ENCODE data around the gene ADISSP.

Gene ADISSP

GRCh38 chr20:3740615-3741301, 26.8 kb downstream of the ADISSP start:
- Histone ChIP-seq H3K4me3 (ENCODE audit: low read length) (no peak overlapping the region), H3K4me1 (ENCODE audit: insufficient read depth, low read length) (no peaks in the 10 kb centered on the region), H2AFZ (ENCODE audit: low read depth, low read length) (no peak overlapping the region), H3K36me3 (ENCODE audit: insufficient read depth, low read length) (no peaks in the 10 kb centered on the region), H3K27me3 (ENCODE audit: insufficient read depth, low read length) (peaks cover 11% of the 10 kb centered on the region), H3K9me3 (ENCODE audit: low read length) (no peaks in the 10 kb centered on the region)

- no peaks in the 10 kb centered on the region for H3K9me3 ChIP-seq (ENCODE audit: low read length)
- no peak overlapping the region for H2AFZ ChIP-seq (ENCODE audit: low read depth, low read length)
- no peak overlapping the region for H3K4me3 ChIP-seq (ENCODE audit: low read length)
- H3K4me1 ChIP-seq (ENCODE audit: insufficient read depth, low read length) = no peaks in the 10 kb centered on the region
- H3K36me3 ChIP-seq (ENCODE audit: insufficient read depth, low read length) = no peaks in the 10 kb centered on the region
- H3K27me3 ChIP-seq (ENCODE audit: insufficient read depth, low read length) = peaks cover 6% of the 10 kb centered on the region
These were observed 27.6 kb downstream of the ADISSP start for GRCh38 chr20:3739926-3740451.

GRCh38 chr20:3739054-3739925, 28.3 kb downstream of the ADISSP start:
- no peaks in the 10 kb centered on the region for H3K36me3 ChIP-seq (ENCODE audit: insufficient read depth, low read length)
- no peak overlapping the region for H3K4me3 ChIP-seq (ENCODE audit: low read length)
- H2AFZ ChIP-seq (ENCODE audit: low read depth, low read length) = no peak overlapping the region
- peaks cover 3% of the 10 kb centered on the region for H3K27me3 ChIP-seq (ENCODE audit: insufficient read depth, low read length)
- no peaks in the 10 kb centered on the region for H3K4me1 ChIP-seq (ENCODE audit: insufficient read depth, low read length)
- H3K9me3 ChIP-seq (ENCODE audit: low read length) = no peaks in the 10 kb centered on the region

- H3K27me3 ChIP-seq (ENCODE audit: insufficient read depth, low read length) = peaks cover 2% of the 10 kb centered on the region
- no peaks in the 10 kb centered on the region for H3K9me3 ChIP-seq (ENCODE audit: low read length)
- no peak overlapping the region for H3K4me3 ChIP-seq (ENCODE audit: low read length)
- H2AFZ ChIP-seq (ENCODE audit: low read depth, low read length) = no peak overlapping the region
- H3K36me3 ChIP-seq (ENCODE audit: insufficient read depth, low read length) = no peaks in the 10 kb centered on the region
- no peaks in the 10 kb centered on the region for H3K4me1 ChIP-seq (ENCODE audit: insufficient read depth, low read length)
These were observed 29.2 kb downstream of the ADISSP start for GRCh38 chr20:3738111-3739053.

GRCh38 chr20:3735768-3736167, 31.8 kb downstream of the ADISSP start:
- H3K27me3 ChIP-seq (ENCODE audit: insufficient read depth, low read length) = peaks cover 4% of the 10 kb centered on the region
- H3K4me3 ChIP-seq (ENCODE audit: low read length) = no peak overlapping the region
- no peaks in the 10 kb centered on the region for H3K36me3 ChIP-seq (ENCODE audit: insufficient read depth, low read length)
- H2AFZ ChIP-seq (ENCODE audit: low read depth, low read length) = no peak overlapping the region
- no peaks in the 10 kb centered on the region for H3K9me3 ChIP-seq (ENCODE audit: low read length)
- peaks cover 4% of the 10 kb centered on the region for H3K4me1 ChIP-seq (ENCODE audit: insufficient read depth, low read length)

- Histone ChIP-seq H3K4me3 (ENCODE audit: low read length) (no peak overlapping the region), H3K36me3 (ENCODE audit: insufficient read depth, low read length) (no peaks in the 10 kb centered on the region), H2AFZ (ENCODE audit: low read depth, low read length) (no peak overlapping the region), H3K9me3 (ENCODE audit: low read length) (no peaks in the 10 kb centered on the region), H3K27me3 (ENCODE audit: insufficient read depth, low read length) (peaks cover 11% of the 10 kb centered on the region), H3K4me1 (ENCODE audit: insufficient read depth, low read length) (peaks cover 4% of the 10 kb centered on the region)
These were observed 33.3 kb downstream of the ADISSP start for GRCh38 chr20:3734111-3734843.

GRCh38 chr20:3733119-3733995, 34.2 kb downstream of the ADISSP start:
- Histone ChIP-seq H3K27me3 (ENCODE audit: insufficient read depth, low read length) (peaks cover 16% of the 10 kb centered on the region), H3K4me3 (ENCODE audit: low read length) (no peak overlapping the region), H3K36me3 (ENCODE audit: insufficient read depth, low read length) (no peaks in the 10 kb centered on the region), H3K9me3 (ENCODE audit: low read length) (no peaks in the 10 kb centered on the region), H2AFZ (ENCODE audit: low read depth, low read length) (no peak overlapping the region), H3K4me1 (ENCODE audit: insufficient read depth, low read length) (peaks cover 4% of the 10 kb centered on the region)

GRCh38 chr20:3732327-3733118, 35.0 kb downstream of the ADISSP start, which contains the start of gene HSPA12B:
HSPA12B (plus strand) TSS chr20:3732685; CDS start chr20:3738675, 5,990 bp downstream.
- Histone ChIP-seq H3K4me3 (ENCODE audit: low read length) (no peak within 1 kb of the TSS), H3K27me3 (ENCODE audit: insufficient read depth, low read length) (peaks cover 16% of the 10 kb centered on the region), H3K4me1 (ENCODE audit: insufficient read depth, low read length) (peaks cover 4% of the 10 kb centered on the region), H3K9me3 (ENCODE audit: low read length) (no peaks in the 10 kb centered on the region), H3K36me3 (ENCODE audit: insufficient read depth, low read length) (no peaks in the 10 kb centered on the region), H2AFZ (ENCODE audit: low read depth, low read length) (no peak within 1 kb of the TSS)

GRCh38 chr20:3731944-3732326, 35.6 kb downstream of the ADISSP start:
- H3K4me3 ChIP-seq (ENCODE audit: low read length) = no peak overlapping the region
- no peaks in the 10 kb centered on the region for H3K36me3 ChIP-seq (ENCODE audit: insufficient read depth, low read length)
- H3K4me1 ChIP-seq (ENCODE audit: insufficient read depth, low read length) = peaks cover 4% of the 10 kb centered on the region
- H2AFZ ChIP-seq (ENCODE audit: low read depth, low read length) = no peak overlapping the region
- no peaks in the 10 kb centered on the region for H3K9me3 ChIP-seq (ENCODE audit: low read length)
- peaks cover 16% of the 10 kb centered on the region for H3K27me3 ChIP-seq (ENCODE audit: insufficient read depth, low read length)

- H3K9me3 ChIP-seq (ENCODE audit: low read length) = no peaks in the 10 kb centered on the region
- no peak overlapping the region for H3K4me3 ChIP-seq (ENCODE audit: low read length)
- no peak overlapping the region for H2AFZ ChIP-seq (ENCODE audit: low read depth, low read length)
- peaks cover 16% of the 10 kb centered on the region for H3K27me3 ChIP-seq (ENCODE audit: insufficient read depth, low read length)
- peaks cover 4% of the 10 kb centered on the region for H3K4me1 ChIP-seq (ENCODE audit: insufficient read depth, low read length)
- H3K36me3 ChIP-seq (ENCODE audit: insufficient read depth, low read length) = no peaks in the 10 kb centered on the region
These were observed 36.5 kb downstream of the ADISSP start for GRCh38 chr20:3730803-3731672.
